HepG2 (cell line): ENCODE measurements around the gene ADGRV1. TPM values are rescaled to one million over a fixed set of nuclear protein-coding genes. Genes with fewer than 3 reads are reported as not detected.

Experiments used
- ATAC-seq: fragments of 200-7000 bp; cut with Tn5 transposase; 3 replicates; pipeline ENCODE4 v1.9.1; 2020; ENCODE audit warnings: mild to moderate bottlenecking, moderate library complexity
- BruUV-seq: library from RNA; stranded (reverse); fragments of 400-500 nt; replicated peaks from 2 replicates; lab custom pipeline; 2021; lab: Mats Ljungman, UMichigan
- CTCF ChIA-PET: fragments of 300-600 bp; formaldehyde crosslinking; extraction: SDS; loops from one replicate; lab custom pipeline; 2021; ENCODE audit warnings: low total read pairs, inconsistent platforms, low intra/inter-chr PET ratio; lab: Yijun Ruan, JAX
- POLR2A ChIA-PET: fragments of 350-600 bp; sonication (Branson Sonifier 250); formaldehyde crosslinking; loops from one replicate; lab custom pipeline; 2020; ENCODE audit warnings: antibody characterized with exemption, inconsistent platforms; lab: Yijun Ruan, JAX
- DNase-seq: peaks from one replicate; pipeline ENCODE4 v3.0.0-alpha.2; 2015; ENCODE audit warnings: low spot score
- FAIRE-seq: peaks from 3 replicates; lab custom pipeline; 2011; peaks lifted over from hg19 to GRCh38; lab: Jason Lieb, UNC
- H2AFZ ChIP-seq: one replicate; pipeline ENCODE4 v1.6.1; 2011; ENCODE audit warnings: low read length, inconsistent platforms
- H3K27ac ChIP-seq: fragments of 300-600 bp; 3 replicates; pipeline ENCODE4 v1.8.0; 2011; ENCODE audit warnings: mixed run types, mild to moderate bottlenecking, mixed read lengths, low read length, inconsistent platforms; ENCODE audit not compliant: insufficient read depth; ENCODE audit errors: extremely low read length
- H3K27me3 ChIP-seq, 2 experiments: fragments of 200-600 bp in 1 of 2; 2 replicates in 1 of 2; 3 replicates in 1 of 2; pipeline versions ENCODE4 v1.6.0 to v1.8.0; 2011; ENCODE audit warnings: low read length in 2 of 2, mild to moderate bottlenecking in 2 of 2, moderate library complexity in 2 of 2, inconsistent platforms in 1 of 2; ENCODE audit not compliant: insufficient read depth in 2 of 2, control insufficient read depth in 1 of 2
- H3K36me3 ChIP-seq, 2 experiments: fragments of 200-600 bp in 1 of 2; replicated peaks in 1 of 2; 2 replicates in 1 of 2; 3 replicates in 1 of 2; pipeline versions ENCODE4 v1.5.1 to v1.8.0; 2011; ENCODE audit warnings: low read length in 2 of 2, inconsistent platforms in 1 of 2; ENCODE audit not compliant: insufficient read depth in 2 of 2, control insufficient read depth in 1 of 2
- H3K4me1 ChIP-seq: 2 replicates; pipeline ENCODE4 v1.5.1; 2012; ENCODE audit warnings: low read length, inconsistent platforms; ENCODE audit not compliant: insufficient read depth
- H3K4me2 ChIP-seq: 2 replicates; pipeline ENCODE4 v1.6.0; 2011; ENCODE audit warnings: low read depth, low read length, inconsistent platforms
- H3K4me3 ChIP-seq, 3 experiments: fragments of 200-600 bp in 1 of 3; sonication (generic), shearing (Covaris generic) in 1 of 3; replicated peaks in 1 of 3; 2 replicates each; pipeline ENCODE4 v1.5.1; 2011 to 2016; ENCODE audit warnings: low read length in 3 of 3, inconsistent platforms in 2 of 3, low read depth in 2 of 3, mild to moderate bottlenecking in 2 of 3, control low read depth in 1 of 3, mixed read lengths in 1 of 3; ENCODE audit not compliant: insufficient read depth in 1 of 3
- H3K79me2 ChIP-seq: one replicate; pipeline ENCODE4 v1.6.1; 2011; ENCODE audit warnings: low read length, inconsistent platforms; ENCODE audit not compliant: insufficient read depth
- H3K9ac ChIP-seq: 2 replicates; pipeline ENCODE4 v1.6.0; 2011; ENCODE audit warnings: mild to moderate bottlenecking, low read depth, low read length, inconsistent platforms; ENCODE audit not compliant: insufficient read depth
- H3K9me3 ChIP-seq: 2 replicates; pipeline ENCODE4 v1.5.1; 2012; ENCODE audit warnings: mild to moderate bottlenecking, low read length
- H4K20me1 ChIP-seq: 2 replicates; pipeline ENCODE4 v1.6.0; 2011; ENCODE audit warnings: inconsistent platforms, mild to moderate bottlenecking, low read length, moderate library complexity; ENCODE audit not compliant: insufficient read depth
- FOXO1 ChIP-seq: sonication (generic); formaldehyde crosslinking; IDR thresholded peaks from 2 replicates; pipeline ENCODE4 v1.4.0; 2020; ENCODE audit warnings: missing genetic modification reagents
- GLI4 ChIP-seq: sonication (generic); formaldehyde crosslinking; IDR thresholded peaks from 2 replicates; pipeline ENCODE4 v1.5.1; 2020; ENCODE audit warnings: missing genetic modification reagents, mild to moderate bottlenecking, moderate library complexity, borderline replicate concordance
- GZF1 ChIP-seq: sonication (generic); formaldehyde crosslinking; IDR thresholded peaks from 2 replicates; pipeline ENCODE4 v1.5.1; 2020; ENCODE audit warnings: mild to moderate bottlenecking, missing genetic modification reagents
- HDAC1 ChIP-seq: sonication (generic); formaldehyde crosslinking; IDR thresholded peaks from 2 replicates; pipeline ENCODE4 v1.5.1; 2020; ENCODE audit warnings: mild to moderate bottlenecking, missing genetic modification reagents
- MIXL1 ChIP-seq: IDR thresholded peaks from 2 replicates; pipeline ENCODE4 v1.6.1; 2016
- NR1H2 ChIP-seq: sonication (generic); formaldehyde crosslinking; IDR thresholded peaks from 2 replicates; pipeline ENCODE4 v1.8.1; 2022; ENCODE audit warnings: low read depth, missing genetic modification reagents, borderline replicate concordance
- RBAK ChIP-seq: sonication (generic); formaldehyde crosslinking; IDR thresholded peaks from 2 replicates; pipeline ENCODE4 v1.5.1; 2020; ENCODE audit warnings: mild to moderate bottlenecking, missing genetic modification reagents
- RELA ChIP-seq: sonication (generic); formaldehyde crosslinking; IDR thresholded peaks from 2 replicates; pipeline ENCODE4 v1.4.0; 2020; ENCODE audit warnings: missing genetic modification reagents
- SIN3B ChIP-seq: fragments of 150-350 bp; IDR thresholded peaks from 2 replicates; pipeline ENCODE4 v1.6.1; 2014; ENCODE audit warnings: low read length
- SOX5 ChIP-seq: IDR thresholded peaks from 2 replicates; pipeline ENCODE4 v1.6.1; 2016; ENCODE audit warnings: borderline replicate concordance
- SOX6 ChIP-seq, 2 experiments: fragments of 450-650 bp in 1 of 2; sonication (generic) in 1 of 2; formaldehyde crosslinking in 1 of 2; IDR thresholded peaks; 2 replicates each; pipeline versions ENCODE4 v1.4.0 to v1.6.1; 2017 to 2020; ENCODE audit warnings: antibody characterized with exemption in 1 of 2, mild to moderate bottlenecking in 1 of 2, missing genetic modification reagents in 1 of 2
- SRY ChIP-seq: sonication (generic); formaldehyde crosslinking; IDR thresholded peaks from 2 replicates; pipeline ENCODE4 v1.8.0; 2022; ENCODE audit warnings: mild to moderate bottlenecking, missing genetic modification reagents
- ZEB1 ChIP-seq: IDR thresholded peaks from 2 replicates; pipeline ENCODE4 v1.6.1; 2012; ENCODE audit warnings: mild to moderate bottlenecking, low read depth, inconsistent platforms; ENCODE audit not compliant: insufficient replicate concordance
- ZNF644 ChIP-seq: IDR thresholded peaks from 2 replicates; pipeline ENCODE4 v1.6.1; 2016; ENCODE audit warnings: low read depth
- ZNF788 ChIP-seq: sonication (generic); formaldehyde crosslinking; IDR thresholded peaks from 2 replicates; pipeline ENCODE4 v1.5.0; 2020; ENCODE audit warnings: mild to moderate bottlenecking, missing genetic modification reagents, borderline replicate concordance
- ZNF816 ChIP-seq: sonication (generic); formaldehyde crosslinking; IDR thresholded peaks from 2 replicates; pipeline ENCODE4 v1.8.0; 2022; ENCODE audit warnings: missing genetic modification reagents, mild to moderate bottlenecking, borderline replicate concordance
- ZNF83 ChIP-seq: sonication (generic); formaldehyde crosslinking; IDR thresholded peaks from 2 replicates; pipeline ENCODE4 v1.4.0; 2020; ENCODE audit warnings: missing genetic modification reagents, mild to moderate bottlenecking, borderline replicate concordance
- WGBS: methylation state at CpG from one replicate; pipeline ENCODE4 v1.1.6; 2017; ENCODE audit warnings: low lambda C conversion rate; 5-methylcytosine and 5-hydroxymethylcytosine counted together
- in situ Hi-C: cut with HindIII; loops from 2 replicates; pipeline ENCODE4 v1.10.0; 2017; ENCODE audit warnings: low pct_unique_long_range_greater_than_20kb; ENCODE audit not compliant: extremely low pct_ligation_motif_present
- intact Hi-C: fragments of 100-400 bp; cut with micrococcal nuclease; formaldehyde crosslinking; loops from one replicate; pipeline ENCODE4 v1.10.0; 2022; ENCODE audit not compliant: unreplicated experiment
- polyA plus RNA-seq, 8 experiments: library from polyadenylated mRNA; depleted of rRNA in 3 of 8; stranded (reverse) in 7 of 8; unstranded in 1 of 8; fragments of >200 nt; fragmentation: Illumina TruSeq in 4 of 8; extraction: Trizol in 4 of 8; gene quantifications; 2 replicates each; pipeline versions ENCODE4 v1.2.1 to v1.2.3, GENCODE V29; 2011 to 2016; ENCODE audit warnings: low read depth in 4 of 8, missing spikeins in 1 of 8, mixed read lengths in 1 of 8; ENCODE audit not compliant: insufficient read depth in 1 of 8
- total RNA-seq, 5 experiments: library from RNA; depleted of rRNA; stranded (reverse); fragments of >200 nt; fragmentation: Illumina TruSeq; extraction: Trizol; gene quantifications; 2 replicates each; pipeline ENCODE4 v1.2.3, GENCODE V29; 2016; ENCODE audit warnings: low read depth in 1 of 5
- TF ChIP-seq, protein P1 (sequence below): sonication (generic); formaldehyde crosslinking; IDR thresholded peaks from 2 replicates; pipeline ENCODE4 v1.8.1; 2023; ENCODE audit warnings: mild to moderate bottlenecking, missing genetic modification reagents
- TF ChIP-seq, protein P2 (sequence below): sonication (generic); formaldehyde crosslinking; IDR thresholded peaks from 2 replicates; pipeline ENCODE4 v1.5.0; 2020; ENCODE audit warnings: mild to moderate bottlenecking, missing genetic modification reagents
- TF ChIP-seq, protein P3 (sequence below): sonication (generic); formaldehyde crosslinking; IDR thresholded peaks from 2 replicates; pipeline ENCODE4 v1.9.0; 2022; ENCODE audit warnings: missing genetic modification reagents, mild to moderate bottlenecking, borderline replicate concordance

The ADGRV1 gene
- total and polyA plus RNA-seq, 2 of the 13 experiments (the other 11 are each of a cell fraction or from before 2014, with no cell fraction given), result 1.7 to 3.9 TPM

DNA sequence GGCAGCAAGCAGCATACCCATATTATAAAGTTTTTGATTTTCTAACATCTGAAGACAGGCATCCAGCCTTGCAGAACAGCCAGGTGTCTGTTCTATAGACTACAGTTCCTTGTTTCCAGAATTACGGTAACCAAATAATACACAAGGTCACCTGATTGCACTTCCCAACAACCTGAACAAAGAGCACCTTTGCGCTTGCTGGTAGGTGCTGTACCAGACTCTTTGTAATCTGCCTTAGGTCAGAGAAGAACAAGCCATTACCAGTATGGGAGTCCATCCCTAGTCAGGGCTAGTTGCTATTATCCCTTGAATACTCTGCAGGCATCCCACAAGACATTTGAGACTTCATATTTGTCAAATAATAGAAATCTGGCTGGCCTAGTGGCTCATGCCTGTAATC lies 568.3 kb downstream of the ADGRV1 start:
- FAIRE-seq, result no peak
- Histone ChIP-seq H3K79me2 (no peaks in the 10 kb centered on the region), H3K4me3 (no peak overlapping the region), H3K4me2 (no peak overlapping the region), H3K27me3 (no peaks in the 10 kb centered on the region), H3K4me1 (peaks cover 20% of the 10 kb centered on the region), H3K9ac (no peak overlapping the region), H2AFZ (no peak overlapping the region), H4K20me1 (no peaks in the 10 kb centered on the region), H3K9me3 (no peaks in the 10 kb centered on the region), H3K27ac (no peak overlapping the region), H3K36me3 (no peaks in the 10 kb centered on the region)
- peak; percentile 85 for ATAC-seq
- WGBS, result 8% methylated on average over 2 of the region's 2 CpGs
- POLR2A ChIA-PET, result no interaction called here
- in situ Hi-C loops (no loop called here), intact Hi-C loops (no loop called here)
- DNase-seq, result peak; percentile 24
- no TSS peak for BruUV-seq
- CTCF ChIA-PET, result no interaction called here
- no peak for TF ChIP-seq SIN3B
- TF ChIP-seq FOXO1 (CRISPR knock-in tag), result 0 out of 2 replicates have a peak, but pooled peaks have one; percentile 13
- TF ChIP-seq ZEB1, result peak; percentile 47
- TF ChIP-seq, protein P1, sequence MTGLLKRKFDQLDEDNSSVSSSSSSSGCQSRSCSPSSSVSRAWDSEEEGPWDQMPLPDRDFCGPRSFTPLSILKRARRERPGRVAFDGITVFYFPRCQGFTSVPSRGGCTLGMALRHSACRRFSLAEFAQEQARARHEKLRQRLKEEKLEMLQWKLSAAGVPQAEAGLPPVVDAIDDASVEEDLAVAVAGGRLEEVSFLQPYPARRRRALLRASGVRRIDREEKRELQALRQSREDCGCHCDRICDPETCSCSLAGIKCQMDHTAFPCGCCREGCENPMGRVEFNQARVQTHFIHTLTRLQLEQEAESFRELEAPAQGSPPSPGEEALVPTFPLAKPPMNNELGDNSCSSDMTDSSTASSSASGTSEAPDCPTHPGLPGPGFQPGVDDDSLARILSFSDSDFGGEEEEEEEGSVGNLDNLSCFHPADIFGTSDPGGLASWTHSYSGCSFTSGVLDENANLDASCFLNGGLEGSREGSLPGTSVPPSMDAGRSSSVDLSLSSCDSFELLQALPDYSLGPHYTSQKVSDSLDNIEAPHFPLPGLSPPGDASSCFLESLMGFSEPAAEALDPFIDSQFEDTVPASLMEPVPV (CRISPR knock-in tag), result no peak
- 0 out of 2 replicates have a peak, but pooled peaks have one; percentile 18 for TF ChIP-seq MIXL1 (CRISPR knock-in tag)
- peak; percentile 50; the same call in 1 of the 2 replicates for TF ChIP-seq SOX5 (CRISPR knock-in tag)
- TF ChIP-seq ZNF644 (CRISPR knock-in tag), result peak; percentile 40; the same call in 1 of the 2 replicates
- TF ChIP-seq, protein P2, sequence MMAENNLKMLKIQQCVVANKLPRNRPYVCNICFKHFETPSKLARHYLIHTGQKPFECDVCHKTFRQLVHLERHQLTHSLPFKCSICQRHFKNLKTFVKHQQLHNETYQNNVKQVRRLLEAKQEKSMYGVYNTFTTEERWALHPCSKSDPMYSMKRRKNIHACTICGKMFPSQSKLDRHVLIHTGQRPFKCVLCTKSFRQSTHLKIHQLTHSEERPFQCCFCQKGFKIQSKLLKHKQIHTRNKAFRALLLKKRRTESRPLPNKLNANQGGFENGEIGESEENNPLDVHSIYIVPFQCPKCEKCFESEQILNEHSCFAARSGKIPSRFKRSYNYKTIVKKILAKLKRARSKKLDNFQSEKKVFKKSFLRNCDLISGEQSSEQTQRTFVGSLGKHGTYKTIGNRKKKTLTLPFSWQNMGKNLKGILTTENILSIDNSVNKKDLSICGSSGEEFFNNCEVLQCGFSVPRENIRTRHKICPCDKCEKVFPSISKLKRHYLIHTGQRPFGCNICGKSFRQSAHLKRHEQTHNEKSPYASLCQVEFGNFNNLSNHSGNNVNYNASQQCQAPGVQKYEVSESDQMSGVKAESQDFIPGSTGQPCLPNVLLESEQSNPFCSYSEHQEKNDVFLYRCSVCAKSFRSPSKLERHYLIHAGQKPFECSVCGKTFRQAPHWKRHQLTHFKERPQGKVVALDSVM, result no peak
- no peak for TF ChIP-seq NR1H2
- TF ChIP-seq SRY (CRISPR knock-in tag), result no peak
- no peak for TF ChIP-seq ZNF788 (CRISPR knock-in tag)
- no peak for TF ChIP-seq SOX6 (IDR thresholded peaks at IDR 0.05)
- peak; percentile 42; the same call in 1 of the 2 replicates for TF ChIP-seq SOX6 (CRISPR knock-in tag; IDR thresholded peaks at IDR 0.05)
- peak; percentile 97 for TF ChIP-seq GZF1 (CRISPR knock-in tag)
- TF ChIP-seq, protein P3, sequence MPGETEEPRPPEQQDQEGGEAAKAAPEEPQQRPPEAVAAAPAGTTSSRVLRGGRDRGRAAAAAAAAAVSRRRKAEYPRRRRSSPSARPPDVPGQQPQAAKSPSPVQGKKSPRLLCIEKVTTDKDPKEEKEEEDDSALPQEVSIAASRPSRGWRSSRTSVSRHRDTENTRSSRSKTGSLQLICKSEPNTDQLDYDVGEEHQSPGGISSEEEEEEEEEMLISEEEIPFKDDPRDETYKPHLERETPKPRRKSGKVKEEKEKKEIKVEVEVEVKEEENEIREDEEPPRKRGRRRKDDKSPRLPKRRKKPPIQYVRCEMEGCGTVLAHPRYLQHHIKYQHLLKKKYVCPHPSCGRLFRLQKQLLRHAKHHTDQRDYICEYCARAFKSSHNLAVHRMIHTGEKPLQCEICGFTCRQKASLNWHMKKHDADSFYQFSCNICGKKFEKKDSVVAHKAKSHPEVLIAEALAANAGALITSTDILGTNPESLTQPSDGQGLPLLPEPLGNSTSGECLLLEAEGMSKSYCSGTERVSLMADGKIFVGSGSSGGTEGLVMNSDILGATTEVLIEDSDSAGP, result no peak
- no peak for TF ChIP-seq GLI4 (CRISPR knock-in tag)
- TF ChIP-seq ZNF83 (CRISPR knock-in tag), result no peak
- no peak for TF ChIP-seq HDAC1 (CRISPR knock-in tag)
- TF ChIP-seq RELA (CRISPR knock-in tag), result no peak
- no peak for TF ChIP-seq RBAK (CRISPR knock-in tag)
- TF ChIP-seq ZNF816 (CRISPR knock-in tag), result no peak
